Neutrophil (primary cell): ENCODE results near the gene HNF1A.

Source experiments
- H3K27ac ChIP-seq: fragments of 200-600 bp; sonication (generic); 2 replicates; pipeline ENCODE4 v1.5.1; 2016; ENCODE audit warnings: mild to moderate bottlenecking, moderate library complexity
- H3K27me3 ChIP-seq: fragments of 200-600 bp; sonication (generic); 2 replicates; pipeline ENCODE4 v1.6.0; 2016; ENCODE audit warnings: mild to moderate bottlenecking
- H3K36me3 ChIP-seq: fragments of 200-600 bp; sonication (generic); 2 replicates; pipeline ENCODE4 v1.5.1; 2017
- H3K4me1 ChIP-seq, 2 experiments: fragments of 200-600 bp in 1 of 2; sonication (generic) in 1 of 2; 1 replicate in 1 of 2; 2 replicates in 1 of 2; pipeline versions ENCODE4 v1.5.1 to v1.6.1; 2013 to 2016; ENCODE audit warnings: low read depth in 1 of 2, low read length in 1 of 2, mild to moderate bottlenecking in 1 of 2, moderate library complexity in 1 of 2; ENCODE audit not compliant: control insufficient read depth in 1 of 2, insufficient read depth in 1 of 2
- H3K4me3 ChIP-seq, 2 experiments: fragments of 200-600 bp in 1 of 2; sonication (generic) in 1 of 2; 1 replicate in 1 of 2; 2 replicates in 1 of 2; pipeline ENCODE4 v1.5.1; 2013 to 2016; ENCODE audit warnings: low read depth in 1 of 2, low read length in 1 of 2, mild to moderate bottlenecking in 1 of 2, moderate library complexity in 1 of 2
- H3K9me3 ChIP-seq: fragments of 200-600 bp; sonication (generic); 2 replicates; pipeline ENCODE4 v1.5.1; 2016
- TF ChIP-seq, protein P1 (sequence below): fragments of 200-600 bp; sonication (generic); IDR thresholded peaks from 2 replicates; pipeline ENCODE4 v1.5.1; 2016; ENCODE audit warnings: antibody characterized with exemption

HNF1A gene

DNA sequence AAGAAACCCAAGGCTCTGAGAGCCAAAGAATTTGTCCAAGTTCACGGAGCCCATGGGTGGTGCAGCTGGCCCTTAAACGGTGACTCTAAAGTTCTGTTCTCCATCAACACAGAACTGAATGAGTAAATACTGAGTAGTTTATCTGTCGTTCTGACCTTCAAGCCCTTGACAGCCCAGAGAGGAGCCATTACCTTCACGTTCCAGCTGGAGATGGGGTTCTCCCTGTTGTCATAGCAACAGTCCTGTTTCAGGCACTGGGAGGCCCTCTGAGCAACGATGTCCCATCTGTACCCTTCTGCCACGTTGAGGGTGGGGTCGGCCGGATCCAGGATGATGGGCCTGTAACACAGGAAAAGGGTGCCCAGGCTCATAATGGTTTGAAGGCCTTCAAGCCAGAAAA, 45.5 kb downstream of the HNF1A start:
- H3K27me3 ChIP-seq, result no peaks in the 10 kb centered on the region
- TF ChIP-seq, protein P1, sequence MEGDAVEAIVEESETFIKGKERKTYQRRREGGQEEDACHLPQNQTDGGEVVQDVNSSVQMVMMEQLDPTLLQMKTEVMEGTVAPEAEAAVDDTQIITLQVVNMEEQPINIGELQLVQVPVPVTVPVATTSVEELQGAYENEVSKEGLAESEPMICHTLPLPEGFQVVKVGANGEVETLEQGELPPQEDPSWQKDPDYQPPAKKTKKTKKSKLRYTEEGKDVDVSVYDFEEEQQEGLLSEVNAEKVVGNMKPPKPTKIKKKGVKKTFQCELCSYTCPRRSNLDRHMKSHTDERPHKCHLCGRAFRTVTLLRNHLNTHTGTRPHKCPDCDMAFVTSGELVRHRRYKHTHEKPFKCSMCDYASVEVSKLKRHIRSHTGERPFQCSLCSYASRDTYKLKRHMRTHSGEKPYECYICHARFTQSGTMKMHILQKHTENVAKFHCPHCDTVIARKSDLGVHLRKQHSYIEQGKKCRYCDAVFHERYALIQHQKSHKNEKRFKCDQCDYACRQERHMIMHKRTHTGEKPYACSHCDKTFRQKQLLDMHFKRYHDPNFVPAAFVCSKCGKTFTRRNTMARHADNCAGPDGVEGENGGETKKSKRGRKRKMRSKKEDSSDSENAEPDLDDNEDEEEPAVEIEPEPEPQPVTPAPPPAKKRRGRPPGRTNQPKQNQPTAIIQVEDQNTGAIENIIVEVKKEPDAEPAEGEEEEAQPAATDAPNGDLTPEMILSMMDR, result no peak
- no peak overlapping the region for H3K4me3 ChIP-seq
- H3K27ac ChIP-seq, result peak overlapping the region; percentile 87
- H3K4me1 ChIP-seq, result peaks cover 39 to 43% of the 10 kb centered on the region in 2 experiments
- no peaks in the 10 kb centered on the region for H3K9me3 ChIP-seq
- H3K36me3 ChIP-seq, result peaks cover 9% of the 10 kb centered on the region

GRCh38 chr12:121025442-121026226, 47.3 kb downstream of the HNF1A start:
- Histone ChIP-seq H3K4me3 (no peak overlapping the region), H3K4me1 (peaks cover 35 to 38% of the 10 kb centered on the region in 2 experiments), H3K36me3 (peaks cover 4% of the 10 kb centered on the region), H3K27me3 (no peaks in the 10 kb centered on the region), H3K9me3 (no peaks in the 10 kb centered on the region), H3K27ac (peak overlapping the region; percentile 87)
- TF ChIP-seq, protein P1, result no peak

DNA sequence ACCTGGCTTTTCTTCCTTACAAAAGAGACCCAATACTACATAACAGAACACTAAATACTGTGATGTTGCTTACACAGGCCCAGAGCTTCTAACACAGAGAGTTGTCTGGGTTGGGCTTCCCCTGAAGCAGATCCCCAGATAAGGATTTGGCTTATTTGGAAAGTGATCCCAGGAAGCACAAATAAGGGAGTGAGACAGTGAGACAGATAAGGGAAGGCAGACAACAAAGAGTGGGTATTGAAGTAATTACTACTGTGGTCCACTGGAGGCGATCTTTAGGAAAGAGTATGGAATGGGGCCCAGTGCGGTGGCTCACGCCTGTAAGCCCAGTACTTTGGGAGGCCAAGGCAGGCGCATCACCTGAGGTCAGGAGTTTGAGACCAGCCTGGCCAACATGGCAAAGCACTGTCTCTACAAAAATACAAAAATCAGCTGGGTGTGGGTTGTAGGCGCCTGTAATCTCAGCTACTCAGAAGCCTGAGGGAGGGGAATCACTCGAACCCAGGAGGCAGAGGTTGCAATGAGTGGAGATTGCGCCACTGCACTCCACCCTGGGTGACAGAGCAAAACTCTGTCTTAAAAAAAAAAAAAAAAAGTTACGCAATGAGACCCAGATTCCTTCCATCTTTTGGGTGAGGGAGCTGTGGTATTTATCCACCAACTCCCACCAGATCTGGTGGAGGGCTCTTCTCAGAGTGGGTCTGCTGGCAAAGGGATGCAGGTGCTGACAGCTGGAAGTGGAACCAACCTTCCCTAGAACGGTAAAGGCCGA, 48.1 kb downstream of the HNF1A start:
- TF ChIP-seq, protein P1, result no peak
- peak overlapping the region in 1 of 2 experiments; percentile 3 for H3K4me3 ChIP-seq
- H3K36me3 ChIP-seq, result peaks cover 4% of the 10 kb centered on the region
- peak overlapping the region; percentile 87 for H3K27ac ChIP-seq
- H3K9me3 ChIP-seq, result no peaks in the 10 kb centered on the region
- peaks cover 35 to 38% of the 10 kb centered on the region in 2 experiments for H3K4me1 ChIP-seq
- no peaks in the 10 kb centered on the region for H3K27me3 ChIP-seq

GRCh38 chr12:121030576-121031212, 52.4 kb downstream of the HNF1A start:
- peaks cover 19 to 20% of the 10 kb centered on the region in 2 experiments for H3K4me1 ChIP-seq
- H3K36me3 ChIP-seq, result peaks cover 4% of the 10 kb centered on the region
- no peak overlapping the region for H3K27ac ChIP-seq
- H3K27me3 ChIP-seq, result no peaks in the 10 kb centered on the region
- H3K9me3 ChIP-seq, result no peaks in the 10 kb centered on the region
- TF ChIP-seq, protein P1, result no peak
- no peak overlapping the region for H3K4me3 ChIP-seq

GRCh38 chr12:121033625-121034349, 55.4 kb downstream of the HNF1A start:
- TF ChIP-seq, protein P1, result no peak
- Histone ChIP-seq H3K4me3 (no peak overlapping the region), H3K27me3 (peaks cover 5% of the 10 kb centered on the region), H3K4me1 (peaks cover 20 to 27% of the 10 kb centered on the region in 2 experiments), H3K36me3 (peaks cover 4% of the 10 kb centered on the region), H3K27ac (no peak overlapping the region), H3K9me3 (no peaks in the 10 kb centered on the region)
